GM15510 (cell line): ENCODE data around the gene AKIRIN2.

Source experiments
- POLR2A ChIP-seq: IDR thresholded peaks from 3 replicates; pipeline ENCODE4 v1.6.1; 2011; ENCODE audit warnings: borderline replicate concordance; ENCODE audit not compliant: insufficient read length; ENCODE audit errors: extremely low read depth

The AKIRIN2 gene

DNA sequence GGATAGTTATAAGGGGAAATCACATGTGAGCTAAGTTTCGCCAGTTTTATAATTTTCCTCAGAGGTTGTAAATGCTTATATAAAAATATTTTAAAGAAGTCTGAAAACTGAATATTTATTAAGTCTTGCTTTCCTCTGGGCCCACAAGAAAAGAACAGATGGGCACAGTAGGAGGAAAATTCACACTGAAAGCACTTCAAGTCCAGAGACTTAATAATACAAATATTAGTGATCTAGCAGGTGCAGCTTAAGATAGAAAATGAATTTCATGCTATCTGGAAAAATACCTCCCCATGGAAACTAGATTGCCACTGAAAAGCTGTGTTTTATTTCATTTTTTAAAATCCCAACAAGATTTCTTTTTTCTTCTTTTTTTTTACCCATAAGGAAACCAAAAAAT, 64.9 kb downstream of the AKIRIN2 start:
- TF ChIP-seq POLR2A = no peak

DNA sequence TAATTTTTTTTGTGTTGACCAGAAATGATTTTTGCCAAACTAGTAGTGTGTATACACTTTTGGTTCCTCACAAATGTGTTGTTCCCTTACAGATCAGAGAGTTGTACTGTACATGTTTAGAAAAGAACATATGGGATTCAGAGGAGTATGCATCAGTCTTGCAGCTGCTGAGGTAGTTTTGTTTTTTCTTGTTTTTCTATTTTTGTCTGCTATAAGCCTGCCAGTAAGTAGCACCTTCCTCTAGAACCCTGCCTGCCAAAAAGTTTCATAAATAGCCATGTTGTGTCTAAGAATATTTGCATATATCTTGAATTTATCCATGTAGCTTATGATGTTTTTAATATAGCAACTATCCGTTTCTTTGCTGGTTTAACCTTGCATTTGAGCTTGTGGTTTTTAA, 65.7 kb downstream of the AKIRIN2 start:
- TF ChIP-seq POLR2A = no peak

DNA sequence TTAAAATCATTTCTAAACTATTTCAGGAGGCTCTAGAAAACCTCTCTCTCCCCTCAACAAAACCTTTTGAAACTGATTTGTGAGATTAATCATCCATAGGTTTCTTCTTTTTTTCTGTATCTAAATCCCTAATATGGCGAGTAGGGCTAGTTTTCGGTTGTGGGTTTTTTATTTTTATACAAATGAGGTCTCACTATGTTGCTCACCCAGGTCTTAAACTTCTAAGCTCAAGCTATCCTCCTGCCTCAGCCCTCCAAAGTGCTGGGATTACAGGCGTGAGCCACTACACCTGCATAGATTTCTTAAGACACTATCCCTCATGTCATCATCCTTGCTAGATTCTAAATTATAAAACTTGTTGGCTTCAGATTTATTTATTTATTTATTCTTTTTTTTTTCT, 68.2 kb downstream of the AKIRIN2 start:
- TF ChIP-seq POLR2A = no peak

DNA sequence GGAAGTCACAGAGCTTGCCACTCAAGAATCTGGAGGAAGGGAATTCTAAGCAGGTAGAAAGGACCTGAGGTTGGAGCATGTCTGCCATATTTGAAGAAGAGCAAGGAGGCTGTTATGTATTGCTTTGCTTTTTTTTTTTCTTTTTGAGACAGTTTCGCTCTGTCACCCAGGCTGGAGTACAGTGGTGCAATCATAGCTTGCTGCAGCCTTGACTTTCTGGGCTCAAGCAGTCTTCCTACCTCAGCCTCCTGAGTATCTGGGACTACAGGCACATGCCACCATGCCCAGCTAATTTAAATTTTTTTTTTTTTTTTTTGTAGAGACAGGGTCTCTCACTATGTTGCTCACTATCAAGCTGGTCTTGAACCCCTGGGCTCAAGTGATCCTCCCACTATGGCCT, 71.3 kb downstream of the AKIRIN2 start:
- TF ChIP-seq POLR2A = no peak

DNA sequence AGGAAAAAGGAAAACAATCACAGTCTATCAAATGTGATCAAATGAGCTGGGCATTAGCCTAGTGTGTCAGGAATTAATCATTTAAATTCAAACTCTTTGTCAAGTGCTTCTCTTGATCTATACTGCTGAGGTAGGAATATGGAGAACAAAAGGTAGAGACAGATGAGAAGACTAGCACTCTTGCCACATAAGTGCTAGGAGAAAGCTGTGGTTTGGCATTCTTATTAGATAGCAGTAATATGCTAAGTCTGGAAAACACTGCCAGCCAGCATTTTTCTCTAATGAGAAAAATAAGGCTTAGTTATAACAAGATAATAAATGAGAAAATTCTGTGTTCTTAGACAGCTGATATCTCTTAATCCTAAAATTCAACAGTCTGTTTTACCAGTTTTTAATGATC, 73.2 kb downstream of the AKIRIN2 start:
- TF ChIP-seq POLR2A = no peak

DNA sequence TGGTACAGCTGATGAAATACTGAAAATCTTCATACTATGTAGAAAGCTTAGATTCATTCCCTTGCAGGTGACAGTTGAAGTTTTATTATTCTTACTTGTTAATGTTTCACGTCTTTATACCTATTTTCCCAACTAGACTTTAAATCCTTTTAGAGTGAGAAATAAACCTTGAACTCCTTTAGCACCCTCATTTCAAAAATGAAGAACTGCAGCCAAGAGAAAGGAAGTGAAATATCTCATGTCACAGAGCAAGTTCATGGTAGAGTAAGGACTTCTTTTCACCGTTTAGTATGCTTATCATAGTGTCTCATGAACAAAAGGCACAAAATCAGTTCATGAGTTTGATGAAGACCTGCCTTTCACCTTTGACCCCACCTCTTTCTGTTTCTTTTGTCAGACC, 73.6 kb downstream of the AKIRIN2 start:
- TF ChIP-seq POLR2A = no peak
